ENCODE data around the gene MAPK13. TPM values are rescaled to one million over a fixed set of nuclear protein-coding genes. Genes with fewer than 3 reads are reported as not detected.

The MAPK13 gene
- total RNA-seq, 2 donors from 2014 or later: 14.6 to 16.0 TPM

GRCh38 chr6:36155662-36156061 is 25.3 kb downstream of the MAPK13 start:
- TF ChIP-seq CTCF (conservative IDR thresholded peaks at IDR 0.05): no peak
- H3K9me3 Mint-ChIP-seq: peaks cover 17% of the 10 kb centered on the region
- peaks cover 13% of the 10 kb centered on the region for H3K9me3 ChIP-seq (ENCODE audit: control insufficient read depth, low read length)
- H3K4me1 ChIP-seq (ENCODE audit: control insufficient read depth, insufficient read depth, low read length): no peaks in the 10 kb centered on the region
- H3K4me1 Mint-ChIP-seq: no peaks in the 10 kb centered on the region
- no peak for DNase-seq
- no peaks in the 10 kb centered on the region for H3K36me3 ChIP-seq (ENCODE audit: control insufficient read depth, insufficient read depth, low read length)
- H3K27ac Mint-ChIP-seq: no peak overlapping the region
- H3K36me3 Mint-ChIP-seq (ENCODE audit: low read depth): no peaks in the 10 kb centered on the region
- H3K4me3 ChIP-seq (ENCODE audit: low read length): no peak overlapping the region
- no peak overlapping the region for H3K4me3 Mint-ChIP-seq
- no peak overlapping the region for H3K9ac ChIP-seq (ENCODE audit: extremely low read depth, low read length, poor library complexity, severe bottlenecking)
- no peaks in the 10 kb centered on the region for H3K27me3 Mint-ChIP-seq (ENCODE audit: insufficient read depth)
- H3K27ac ChIP-seq (ENCODE audit: low read depth, low read length): no peak overlapping the region
- 89% methylated on average over 2 of the region's 2 CpGs; no CpG with 5 or more reads in 1 of the 2 experiments for WGBS, 2 experiments (ENCODE audit: insufficient coverage in 1 of 2, insufficient read length in 1 of 2)
- no peaks in the 10 kb centered on the region for H3K27me3 ChIP-seq (ENCODE audit: control insufficient read depth, insufficient read depth, low read length, poor library complexity, severe bottlenecking)

- no peaks in the 10 kb centered on the region for H3K27me3 ChIP-seq (ENCODE audit: control insufficient read depth, insufficient read depth, low read length, poor library complexity, severe bottlenecking)
- Mint-ChIP-seq H3K36me3 (ENCODE audit: low read depth) (no peaks in the 10 kb centered on the region), H3K27ac (no peak overlapping the region), H3K4me1 (no peaks in the 10 kb centered on the region), H3K9me3 (peaks cover 10% of the 10 kb centered on the region), H3K4me3 (no peak overlapping the region), H3K27me3 (ENCODE audit: insufficient read depth) (no peaks in the 10 kb centered on the region)
- 95 to 100% methylated on average over 2 to 4 of the region's 4 CpGs for WGBS, 2 experiments (ENCODE audit: insufficient coverage in 1 of 2, insufficient read length in 1 of 2)
- no peak for DNase-seq
- no peak for TF ChIP-seq CTCF (conservative IDR thresholded peaks at IDR 0.05)
- no peak overlapping the region for H3K9ac ChIP-seq (ENCODE audit: extremely low read depth, low read length, poor library complexity, severe bottlenecking)
- no peak overlapping the region for H3K27ac ChIP-seq (ENCODE audit: low read depth, low read length)
- H3K9me3 ChIP-seq (ENCODE audit: control insufficient read depth, low read length): peaks cover 9% of the 10 kb centered on the region
- no peaks in the 10 kb centered on the region for H3K4me1 ChIP-seq (ENCODE audit: control insufficient read depth, insufficient read depth, low read length)
- no peaks in the 10 kb centered on the region for H3K36me3 ChIP-seq (ENCODE audit: control insufficient read depth, insufficient read depth, low read length)
- H3K4me3 ChIP-seq (ENCODE audit: low read length): no peak overlapping the region
Measured at GRCh38 chr6:36160147-36160760, 29.9 kb downstream of the MAPK13 start.

GRCh38 chr6:36169023-36170007 is 39.0 kb downstream of the MAPK13 start:
- Mint-ChIP-seq H3K27me3 (ENCODE audit: insufficient read depth) (no peaks in the 10 kb centered on the region), H3K27ac (no peak overlapping the region), H3K4me1 (no peaks in the 10 kb centered on the region), H3K9me3 (peaks cover 1% of the 10 kb centered on the region), H3K36me3 (ENCODE audit: low read depth) (no peaks in the 10 kb centered on the region), H3K4me3 (no peak overlapping the region)
- Histone ChIP-seq H3K9ac (ENCODE audit: extremely low read depth, low read length, poor library complexity, severe bottlenecking) (no peak overlapping the region), H3K4me1 (ENCODE audit: control insufficient read depth, insufficient read depth, low read length) (no peaks in the 10 kb centered on the region), H3K4me3 (ENCODE audit: low read length) (no peak overlapping the region), H3K27ac (ENCODE audit: low read depth, low read length) (no peak overlapping the region), H3K36me3 (ENCODE audit: control insufficient read depth, insufficient read depth, low read length) (no peaks in the 10 kb centered on the region), H3K9me3 (ENCODE audit: control insufficient read depth, low read length) (peaks cover 5% of the 10 kb centered on the region), H3K27me3 (ENCODE audit: control insufficient read depth, insufficient read depth, low read length, poor library complexity, severe bottlenecking) (no peaks in the 10 kb centered on the region)
- DNase-seq: no peak
- no peak for TF ChIP-seq CTCF (conservative IDR thresholded peaks at IDR 0.05)
- 91 to 100% methylated on average over 1 to 2 of the region's 2 CpGs for WGBS, 2 experiments (ENCODE audit: insufficient coverage in 1 of 2, insufficient read length in 1 of 2)

All from endodermal cell (in vitro differentiated cells).